Glutamatergic neuron (in vitro differentiated cells): ENCODE measurements around the gene CD96. TPM values are rescaled to one million over a fixed set of nuclear protein-coding genes. Genes with fewer than 3 reads are reported as not detected.

Experiments used
- DNase-seq: peaks from one replicate; pipeline ENCODE4 v3.0.0; 2022
- H3K27ac Mint-ChIP-seq: one replicate; pipeline ENCODE4 v1.8.0; 2020; ENCODE audit warnings: mild to moderate bottlenecking, mixed read lengths, inconsistent platforms; ENCODE audit not compliant: unreplicated experiment
- H3K27me3 Mint-ChIP-seq: one replicate; pipeline ENCODE4 v1.8.0; 2020; ENCODE audit warnings: mild to moderate bottlenecking, moderate library complexity, mixed read lengths, inconsistent platforms; ENCODE audit not compliant: unreplicated experiment
- H3K36me3 Mint-ChIP-seq: one replicate; pipeline ENCODE4 v1.8.0; 2020; ENCODE audit warnings: mild to moderate bottlenecking, mixed read lengths, inconsistent platforms; ENCODE audit not compliant: unreplicated experiment
- H3K4me1 Mint-ChIP-seq: one replicate; pipeline ENCODE4 v1.8.0; 2020; ENCODE audit warnings: mild to moderate bottlenecking, low read depth, mixed read lengths, inconsistent platforms; ENCODE audit not compliant: unreplicated experiment
- H3K4me3 Mint-ChIP-seq: one replicate; pipeline ENCODE4 v1.8.0; 2020; ENCODE audit warnings: mild to moderate bottlenecking, mixed read lengths, inconsistent platforms; ENCODE audit not compliant: unreplicated experiment
- H3K9me3 Mint-ChIP-seq: one replicate; pipeline ENCODE4 v1.8.0; 2020; ENCODE audit warnings: mild to moderate bottlenecking, moderate library complexity, mixed read lengths, inconsistent platforms; ENCODE audit not compliant: unreplicated experiment
- total RNA-seq: library from RNA; stranded (reverse); fragmentation: NEBNext Ultra II Directional; extraction: Animal tissue kit (Norgen Biotek cat#: 25700); gene quantifications from one replicate; pipeline ENCODE4 v1.2.1, GENCODE V29; 2021; ENCODE audit not compliant: unreplicated experiment
- TF ChIP-seq, protein P1 (sequence below): fragments of 200-600 bp; sonication (generic); IDR thresholded peaks from one replicate; pipeline ENCODE4 v1.5.0; 2021; ENCODE audit not compliant: partially characterized antibody, unreplicated experiment

The CD96 gene
- total RNA-seq, 1 donor from 2014 or later: not detected

DNA sequence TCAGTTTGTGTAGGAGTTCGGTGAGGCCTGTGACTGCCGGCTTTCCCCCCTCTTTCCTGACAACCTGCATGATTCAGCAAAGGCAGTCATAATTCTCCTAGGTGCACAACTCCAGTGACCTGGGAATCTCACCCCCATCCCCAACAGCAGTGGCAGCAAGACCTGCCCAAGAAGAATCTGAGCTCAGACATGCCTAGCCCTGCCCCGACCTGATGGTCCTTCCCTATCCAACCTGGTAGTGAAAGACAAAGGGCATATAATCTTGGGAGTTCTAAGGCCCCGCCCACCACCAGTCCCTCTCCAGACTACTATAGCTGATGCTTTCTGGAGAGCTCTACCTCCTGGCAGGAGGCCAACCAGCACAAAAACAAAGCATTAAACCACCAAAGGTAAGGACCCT is 97.3 kb downstream of the CD96 start:
- no peak overlapping the region for H3K27ac Mint-ChIP-seq
- H3K27me3 Mint-ChIP-seq: no peaks in the 10 kb centered on the region
- no peaks in the 10 kb centered on the region for H3K36me3 Mint-ChIP-seq
- TF ChIP-seq, protein P1, sequence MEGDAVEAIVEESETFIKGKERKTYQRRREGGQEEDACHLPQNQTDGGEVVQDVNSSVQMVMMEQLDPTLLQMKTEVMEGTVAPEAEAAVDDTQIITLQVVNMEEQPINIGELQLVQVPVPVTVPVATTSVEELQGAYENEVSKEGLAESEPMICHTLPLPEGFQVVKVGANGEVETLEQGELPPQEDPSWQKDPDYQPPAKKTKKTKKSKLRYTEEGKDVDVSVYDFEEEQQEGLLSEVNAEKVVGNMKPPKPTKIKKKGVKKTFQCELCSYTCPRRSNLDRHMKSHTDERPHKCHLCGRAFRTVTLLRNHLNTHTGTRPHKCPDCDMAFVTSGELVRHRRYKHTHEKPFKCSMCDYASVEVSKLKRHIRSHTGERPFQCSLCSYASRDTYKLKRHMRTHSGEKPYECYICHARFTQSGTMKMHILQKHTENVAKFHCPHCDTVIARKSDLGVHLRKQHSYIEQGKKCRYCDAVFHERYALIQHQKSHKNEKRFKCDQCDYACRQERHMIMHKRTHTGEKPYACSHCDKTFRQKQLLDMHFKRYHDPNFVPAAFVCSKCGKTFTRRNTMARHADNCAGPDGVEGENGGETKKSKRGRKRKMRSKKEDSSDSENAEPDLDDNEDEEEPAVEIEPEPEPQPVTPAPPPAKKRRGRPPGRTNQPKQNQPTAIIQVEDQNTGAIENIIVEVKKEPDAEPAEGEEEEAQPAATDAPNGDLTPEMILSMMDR: no peak
- H3K9me3 Mint-ChIP-seq: no peaks in the 10 kb centered on the region
- no peak overlapping the region for H3K4me3 Mint-ChIP-seq
- H3K4me1 Mint-ChIP-seq: peaks cover 6% of the 10 kb centered on the region
- no peak for DNase-seq

GRCh38 chr3:111648991-111649579 is 107.1 kb downstream of the CD96 start:
- Mint-ChIP-seq H3K4me1 (no peaks in the 10 kb centered on the region), H3K36me3 (no peaks in the 10 kb centered on the region), H3K27ac (no peak overlapping the region), H3K4me3 (no peak overlapping the region), H3K9me3 (no peaks in the 10 kb centered on the region), H3K27me3 (no peaks in the 10 kb centered on the region)
- TF ChIP-seq, protein P1: no peak
- DNase-seq: no peak

DNA sequence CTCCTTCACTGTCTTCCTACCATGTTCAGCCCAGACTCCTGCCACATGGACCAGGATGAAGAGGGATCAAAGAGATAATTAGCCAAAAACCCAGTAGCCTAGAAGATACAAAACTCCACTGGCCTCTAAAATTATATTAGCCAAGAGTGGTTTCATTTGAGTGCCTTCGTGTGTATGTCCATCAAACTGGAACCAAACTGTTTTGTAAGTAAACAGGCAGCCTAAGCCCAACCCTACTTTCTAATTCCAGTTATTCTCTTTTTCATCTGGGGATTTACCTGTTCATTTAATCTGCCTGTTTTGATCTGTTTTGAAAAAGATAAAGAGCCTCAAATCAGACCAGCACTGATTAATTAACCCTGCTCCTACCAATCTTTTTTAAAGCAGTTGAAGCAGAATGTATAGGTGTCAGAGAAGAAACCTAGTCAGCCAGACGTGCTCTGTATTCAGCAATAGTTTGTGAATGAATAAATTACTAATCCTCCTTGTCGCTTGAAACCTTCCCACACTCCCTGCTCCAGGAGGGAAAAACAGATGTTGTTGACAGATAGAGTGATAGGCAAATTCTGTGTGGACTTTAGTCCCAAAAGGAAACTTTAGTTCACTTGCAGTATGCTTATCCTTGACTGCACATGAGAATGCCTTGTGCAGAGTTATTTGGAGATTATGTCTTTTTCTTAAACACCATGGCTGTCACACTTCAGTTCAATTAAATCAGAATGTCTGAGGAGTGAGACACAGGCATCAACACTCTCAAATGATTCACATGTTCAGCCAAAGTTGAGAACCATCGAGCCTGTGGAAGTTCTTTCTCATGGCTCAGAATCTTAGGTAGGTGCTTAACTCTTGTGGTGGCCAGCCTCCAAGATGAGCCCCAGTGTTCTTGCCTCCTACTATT is 108.6 kb downstream of the CD96 start:
- Mint-ChIP-seq H3K4me1 (no peaks in the 10 kb centered on the region), H3K27me3 (no peaks in the 10 kb centered on the region), H3K27ac (no peak overlapping the region), H3K9me3 (no peaks in the 10 kb centered on the region), H3K4me3 (no peak overlapping the region), H3K36me3 (no peaks in the 10 kb centered on the region)
- DNase-seq: no peak
- TF ChIP-seq, protein P1: no peak

DNA sequence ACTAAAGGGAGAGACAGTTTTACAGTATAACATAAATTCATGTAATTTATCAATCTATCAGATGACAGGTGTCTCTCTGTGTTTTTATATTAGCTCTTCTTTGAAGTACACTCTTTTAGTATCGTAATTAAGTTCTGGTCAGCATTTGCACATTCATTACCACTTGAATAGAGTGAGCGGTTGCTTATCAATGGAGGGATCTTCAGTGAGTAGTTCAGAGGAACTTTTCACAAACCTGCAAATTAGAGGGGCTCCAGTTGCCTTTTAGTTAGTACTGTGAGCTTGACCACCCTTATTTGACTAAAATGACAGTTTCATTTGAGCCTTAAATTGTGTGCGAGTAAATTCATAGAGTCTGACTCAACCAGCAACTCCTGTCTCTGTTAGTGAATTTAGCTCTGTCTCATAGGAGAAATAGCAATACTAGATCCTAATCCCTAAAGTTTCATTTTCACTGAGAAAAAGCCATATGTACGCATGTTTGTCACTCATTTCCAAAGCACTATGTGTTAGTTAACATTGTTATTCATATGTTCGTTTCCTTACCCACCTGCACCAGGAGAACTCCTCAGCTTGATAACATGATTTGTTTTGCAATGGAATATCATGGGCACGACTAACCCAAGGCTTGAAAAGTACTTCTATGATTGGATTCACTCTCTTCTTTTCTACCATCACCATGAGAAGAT is 110.6 kb downstream of the CD96 start:
- Mint-ChIP-seq H3K4me1 (no peaks in the 10 kb centered on the region), H3K9me3 (no peaks in the 10 kb centered on the region), H3K27ac (no peak overlapping the region), H3K4me3 (no peak overlapping the region), H3K36me3 (no peaks in the 10 kb centered on the region), H3K27me3 (no peaks in the 10 kb centered on the region)
- DNase-seq: no peak
- TF ChIP-seq, protein P1: no peak

- Mint-ChIP-seq H3K4me1 (no peaks in the 10 kb centered on the region), H3K4me3 (no peak overlapping the region), H3K27ac (no peak overlapping the region), H3K9me3 (no peaks in the 10 kb centered on the region), H3K27me3 (no peaks in the 10 kb centered on the region), H3K36me3 (no peaks in the 10 kb centered on the region)
- TF ChIP-seq, protein P1: no peak
- no peak for DNase-seq
These were observed 111.8 kb downstream of the CD96 start for GRCh38 chr3:111653766-111654165.
